ENCODE data around the gene NAPSA.

GRCh38 chr19:50392759-50393158 is 27.3 kb upstream of the NAPSA start:
- TF ChIP-seq CTCF (IDR thresholded peaks at IDR 0.05; ENCODE audit: low read depth, low read length, poor library complexity, severe bottlenecking) (no peak), EZH2phosphoT487 (IDR thresholded peaks at IDR 0.05; ENCODE audit: borderline replicate concordance, low read length) (no peak)

Measured in DOHH2 (cell line).